GM20000 (cell line): ENCODE results near the gene SYNE1.

Experiments used
- DNase-seq: peaks from one replicate; pipeline ENCODE4 v3.0.0; 2012; ENCODE audit warnings: low spot score
- TF ChIP-seq, protein P1 (sequence below): IDR thresholded peaks from 2 replicates; pipeline ENCODE4 v1.5.1; 2012; ENCODE audit warnings: mild to moderate bottlenecking, control low read depth; ENCODE audit errors: extremely low read depth, missing control alignments

Gene SYNE1

DNA sequence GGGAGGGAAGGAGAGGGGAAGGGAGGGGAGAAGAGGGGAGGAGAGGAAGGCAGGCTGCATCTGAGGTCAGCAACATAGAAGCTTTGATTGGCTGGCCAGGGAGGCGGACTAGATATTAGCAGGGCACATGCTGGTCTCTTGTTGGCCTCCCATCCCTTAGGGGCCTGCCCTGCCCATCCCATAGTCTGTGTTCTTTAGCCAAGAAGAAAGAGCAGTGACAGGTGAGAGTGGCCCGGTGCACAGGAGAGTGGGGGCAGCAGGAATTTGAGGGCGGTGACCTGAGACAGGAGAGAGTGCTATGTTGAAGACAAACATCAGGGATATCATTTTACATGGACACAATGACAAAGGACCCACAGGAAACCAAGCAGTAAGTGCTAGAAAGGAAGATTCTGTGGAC is 413.5 kb downstream of the SYNE1 start:
- TF ChIP-seq, protein P1, sequence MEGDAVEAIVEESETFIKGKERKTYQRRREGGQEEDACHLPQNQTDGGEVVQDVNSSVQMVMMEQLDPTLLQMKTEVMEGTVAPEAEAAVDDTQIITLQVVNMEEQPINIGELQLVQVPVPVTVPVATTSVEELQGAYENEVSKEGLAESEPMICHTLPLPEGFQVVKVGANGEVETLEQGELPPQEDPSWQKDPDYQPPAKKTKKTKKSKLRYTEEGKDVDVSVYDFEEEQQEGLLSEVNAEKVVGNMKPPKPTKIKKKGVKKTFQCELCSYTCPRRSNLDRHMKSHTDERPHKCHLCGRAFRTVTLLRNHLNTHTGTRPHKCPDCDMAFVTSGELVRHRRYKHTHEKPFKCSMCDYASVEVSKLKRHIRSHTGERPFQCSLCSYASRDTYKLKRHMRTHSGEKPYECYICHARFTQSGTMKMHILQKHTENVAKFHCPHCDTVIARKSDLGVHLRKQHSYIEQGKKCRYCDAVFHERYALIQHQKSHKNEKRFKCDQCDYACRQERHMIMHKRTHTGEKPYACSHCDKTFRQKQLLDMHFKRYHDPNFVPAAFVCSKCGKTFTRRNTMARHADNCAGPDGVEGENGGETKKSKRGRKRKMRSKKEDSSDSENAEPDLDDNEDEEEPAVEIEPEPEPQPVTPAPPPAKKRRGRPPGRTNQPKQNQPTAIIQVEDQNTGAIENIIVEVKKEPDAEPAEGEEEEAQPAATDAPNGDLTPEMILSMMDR = no peak
- DNase-seq = no peak

DNA sequence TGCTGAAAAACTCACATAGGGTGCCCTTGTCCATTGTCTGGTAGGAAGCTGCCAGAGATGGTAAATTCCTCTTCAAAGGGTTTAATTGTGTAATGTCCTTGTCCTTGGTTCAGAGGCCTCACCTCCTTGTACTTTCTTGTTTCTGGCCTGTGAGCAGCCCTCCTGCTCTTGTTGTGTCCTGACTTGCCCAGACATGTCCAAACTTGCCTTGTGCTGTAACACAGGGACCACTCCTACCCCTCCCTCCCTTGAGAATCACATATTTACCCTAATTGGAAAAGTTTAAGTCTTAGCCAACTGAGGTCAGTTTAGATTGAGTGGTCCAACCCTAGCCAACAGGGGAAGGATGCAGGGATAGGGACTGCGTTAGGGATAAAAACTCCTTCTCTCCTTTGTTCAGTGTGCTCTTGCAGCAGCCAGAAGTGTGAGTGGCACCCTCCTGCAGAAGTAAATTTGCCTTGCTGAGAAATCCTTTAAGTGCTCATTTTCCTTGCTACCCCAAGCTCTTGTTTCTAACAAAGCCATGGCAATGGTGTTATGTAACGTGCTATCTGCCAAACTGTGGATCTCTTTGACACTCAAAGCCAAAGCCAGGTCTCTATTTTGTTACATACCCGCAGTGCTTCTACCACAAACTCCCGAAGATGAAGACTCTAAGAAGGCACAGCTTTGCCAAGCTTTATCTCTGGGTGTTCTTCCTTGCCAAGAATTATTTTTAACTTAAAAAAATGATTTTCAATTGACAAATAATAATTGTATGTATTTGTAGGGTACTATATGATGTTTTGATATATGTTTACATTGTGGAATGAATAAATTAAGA is 415.1 kb downstream of the SYNE1 start:
- TF ChIP-seq, protein P1 = no peak
- DNase-seq = no peak

- no peak for DNase-seq
- TF ChIP-seq, protein P1 = no peak
Measured at GRCh38 chr6:152220786-152221185, 416.4 kb downstream of the SYNE1 start.

GRCh38 chr6:152218887-152219286 is 418.3 kb downstream of the SYNE1 start:
- no peak for DNase-seq
- TF ChIP-seq, protein P1 = no peak

GRCh38 chr6:152212437-152212836 is 424.7 kb downstream of the SYNE1 start:
- DNase-seq = no peak
- TF ChIP-seq, protein P1 = no peak

DNA sequence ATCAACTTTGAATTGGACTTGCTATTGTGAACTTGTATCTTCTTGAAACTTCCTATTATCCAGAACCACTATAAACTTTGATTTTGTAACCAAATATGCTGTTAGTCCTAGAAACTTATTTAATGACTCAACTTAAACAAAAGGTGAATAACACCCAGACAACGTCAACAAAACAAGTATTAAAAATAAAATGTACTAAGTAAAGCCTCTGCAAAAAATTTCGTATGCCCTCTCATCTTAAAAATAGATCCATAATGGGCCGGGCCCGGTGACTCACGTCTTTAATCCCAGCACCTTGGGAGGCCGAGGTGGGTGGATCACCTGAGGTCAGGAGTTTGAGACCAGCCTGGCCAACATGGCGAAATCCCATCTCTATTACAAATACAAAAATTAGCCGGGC is 428.0 kb downstream of the SYNE1 start:
- TF ChIP-seq, protein P1 = no peak
- DNase-seq = no peak

GRCh38 chr6:152207915-152208714 is 429.0 kb downstream of the SYNE1 start:
- TF ChIP-seq, protein P1 = no peak
- DNase-seq = no peak
